Amygdala (tissue), 56 donors: ENCODE results near the gene MRAS.
A peak's percentile ranks its signal among the peaks of the same experiment; 100 is the strongest.
"Not testable (repeated sequence)": the region's sequence is repeated elsewhere in the genome, so short reads cannot be mapped to it uniquely, and the experiment has no call there.

Experiments used
- DNase-seq, 56 donors: peaks; one replicate each; lab custom pipeline; 2025; lab: John Stamatoyannopoulos, UW

Gene MRAS

GRCh38 chr3:138365253-138365555 lies 16.8 kb downstream of the MRAS start:
- no peak for DNase-seq

GRCh38 chr3:138366006-138366759 lies 17.8 kb downstream of the MRAS start:
- no peak for DNase-seq

- DNase-seq: no peak
Measured at GRCh38 chr3:138367326-138367850, 19.0 kb downstream of the MRAS start.

- peak in 45 of 56 donors; percentile 19 to 82 (median 60) for DNase-seq
Measured at GRCh38 chr3:138367911-138368310, 19.5 kb downstream of the MRAS start.

- DNase-seq: peak in 15 of 56 donors; percentile 14 to 51 (median 35)
Measured at GRCh38 chr3:138369151-138369900, 20.9 kb downstream of the MRAS start.

- no peak for DNase-seq
Measured at GRCh38 chr3:138370321-138370720, 21.9 kb downstream of the MRAS start.

GRCh38 chr3:138371070-138371965 lies 22.9 kb downstream of the MRAS start:
- DNase-seq: no peak

GRCh38 chr3:138373087-138373735 lies 24.8 kb downstream of the MRAS start:
- no peak for DNase-seq

GRCh38 chr3:138373736-138374094 lies 25.3 kb downstream of the MRAS start:
- DNase-seq: no peak

- no peak for DNase-seq
Measured at GRCh38 chr3:138374573-138375134, 26.3 kb downstream of the MRAS start.

- no peak for DNase-seq
Measured at GRCh38 chr3:138375447-138375846, 27.1 kb downstream of the MRAS start.

- DNase-seq: no peak
Measured at GRCh38 chr3:138376663-138377062, 28.3 kb downstream of the MRAS start.

GRCh38 chr3:138377212-138377611 lies 28.8 kb downstream of the MRAS start:
- DNase-seq: not testable (repeated sequence)

- DNase-seq: no peak
Measured at GRCh38 chr3:138377804-138378203, 29.4 kb downstream of the MRAS start.

- no peak for DNase-seq
Measured at GRCh38 chr3:138378331-138378730, 30.0 kb downstream of the MRAS start.

- no peak for DNase-seq
Measured at GRCh38 chr3:138378990-138379389, 30.6 kb downstream of the MRAS start.

- DNase-seq: peak in 51 of 56 donors; percentile 21 to 87 (median 65)
Measured at GRCh38 chr3:138381413-138381901, 33.1 kb downstream of the MRAS start.

- DNase-seq: peak in 41 of 56 donors; percentile 17 to 79 (median 56)
Measured at GRCh38 chr3:138381950-138382715, 33.8 kb downstream of the MRAS start.
